Loucy (cell line): ENCODE measurements around the gene RCC1.

Experiments used
- H2AFZ ChIP-seq: fragments of 200-600 bp; sonication (generic); 2 replicates; pipeline ENCODE4 v1.6.0; 2016; ENCODE audit warnings: antibody characterized with exemption, mild to moderate bottlenecking, low read length, moderate library complexity
- H3F3A ChIP-seq: fragments of 200-600 bp; 2 replicates; pipeline ENCODE4 v1.6.0; 2016; ENCODE audit warnings: antibody characterized with exemption, low read depth, mild to moderate bottlenecking
- H3K27me3 ChIP-seq: fragments of 200-600 bp; sonication (generic); 2 replicates; pipeline ENCODE4 v1.6.1; 2014; ENCODE audit warnings: low read length, mild to moderate bottlenecking; ENCODE audit not compliant: insufficient read depth, poor library complexity, severe bottlenecking
- H3K36me3 ChIP-seq: fragments of 200-600 bp; sonication (generic); 2 replicates; pipeline ENCODE4 v1.6.1; 2016; ENCODE audit warnings: low read length; ENCODE audit not compliant: insufficient read depth
- H3K4me1 ChIP-seq: fragments of 200-600 bp; sonication (generic); 2 replicates; pipeline ENCODE4 v1.5.1; 2014; ENCODE audit warnings: low read length, mild to moderate bottlenecking; ENCODE audit not compliant: insufficient read depth, poor library complexity, severe bottlenecking
- H3K4me2 ChIP-seq: fragments of 200-600 bp; sonication (generic); 2 replicates; pipeline ENCODE4 v1.6.0; 2014; ENCODE audit warnings: antibody characterized with exemption, low read length, low read depth, mild to moderate bottlenecking; ENCODE audit not compliant: poor library complexity, severe bottlenecking
- H3K4me3 ChIP-seq: fragments of 200-600 bp; sonication (generic); 2 replicates; pipeline ENCODE4 v1.5.1; 2014; ENCODE audit warnings: low read length, mild to moderate bottlenecking, mixed read lengths; ENCODE audit not compliant: poor library complexity, severe bottlenecking
- H3K79me2 ChIP-seq: fragments of 200-600 bp; sonication (generic); 2 replicates; pipeline ENCODE4 v1.6.1; 2014; ENCODE audit warnings: low read length; ENCODE audit not compliant: insufficient read depth
- H3K9ac ChIP-seq: fragments of 200-600 bp; sonication (generic); 2 replicates; pipeline ENCODE4 v1.6.0; 2014; ENCODE audit warnings: mild to moderate bottlenecking, low read depth, low read length, moderate library complexity; ENCODE audit not compliant: poor library complexity, severe bottlenecking
- H3K9me2 ChIP-seq: fragments of 200-600 bp; sonication (generic); replicated peaks from 2 replicates; pipeline ENCODE4 v1.6.1; 2016; ENCODE audit warnings: low read depth, low read length, mixed read lengths
- H3K9me3 ChIP-seq: fragments of 200-600 bp; sonication (generic); 2 replicates; pipeline ENCODE4 v1.6.1; 2014; ENCODE audit warnings: mild to moderate bottlenecking, antibody characterized with exemption, low read length, low read depth; ENCODE audit not compliant: insufficient read depth
- H4K20me1 ChIP-seq: fragments of 200-600 bp; sonication (generic); 2 replicates; pipeline ENCODE4 v1.6.0; 2014; ENCODE audit warnings: antibody characterized with exemption, low read length, mild to moderate bottlenecking; ENCODE audit not compliant: insufficient read depth, poor library complexity, severe bottlenecking
- EZH2phosphoT487 ChIP-seq: fragments of 200-600 bp; IDR thresholded peaks from 2 replicates; pipeline ENCODE4 v1.6.1; 2018; ENCODE audit warnings: antibody characterized with exemption, mild to moderate bottlenecking, moderate library complexity, borderline replicate concordance
- TF ChIP-seq, protein P1 (sequence below): fragments of 200-600 bp; sonication (generic); conservative IDR thresholded peaks from 2 replicates; pipeline ENCODE4 v1.5.1; 2014; ENCODE audit warnings: mild to moderate bottlenecking, antibody characterized with exemption, low read length

RCC1 gene

DNA sequence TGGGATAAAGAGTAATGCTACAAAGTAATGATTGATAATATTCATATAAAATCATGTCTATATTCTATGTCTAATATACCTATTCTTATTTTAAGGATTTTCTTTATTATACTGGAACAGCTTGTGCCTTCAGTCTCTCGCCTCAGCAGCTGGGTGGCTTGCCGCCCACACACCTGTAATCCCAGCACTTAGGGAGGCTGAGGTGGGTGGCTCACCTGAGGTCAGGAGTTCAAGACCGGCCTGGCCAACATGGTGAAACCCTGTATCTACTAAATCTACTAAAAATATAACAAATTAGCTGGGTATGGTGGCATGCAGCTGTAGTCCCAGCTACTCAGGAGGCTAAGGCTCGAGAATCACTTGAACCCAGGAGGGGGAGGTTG lies 39.4 kb downstream of the RCC1 start:
- H3K27me3 ChIP-seq: no peaks in the 10 kb centered on the region
- no peaks in the 10 kb centered on the region for H3K9me2 ChIP-seq
- H3K4me2 ChIP-seq: no peak overlapping the region
- H3K36me3 ChIP-seq: no peaks in the 10 kb centered on the region
- H3K9me3 ChIP-seq: no peaks in the 10 kb centered on the region
- no peaks in the 10 kb centered on the region for H3K4me1 ChIP-seq
- H3K79me2 ChIP-seq: no peaks in the 10 kb centered on the region
- H3F3A ChIP-seq: no peaks in the 10 kb centered on the region
- TF ChIP-seq EZH2phosphoT487: no peak
- TF ChIP-seq, protein P1, sequence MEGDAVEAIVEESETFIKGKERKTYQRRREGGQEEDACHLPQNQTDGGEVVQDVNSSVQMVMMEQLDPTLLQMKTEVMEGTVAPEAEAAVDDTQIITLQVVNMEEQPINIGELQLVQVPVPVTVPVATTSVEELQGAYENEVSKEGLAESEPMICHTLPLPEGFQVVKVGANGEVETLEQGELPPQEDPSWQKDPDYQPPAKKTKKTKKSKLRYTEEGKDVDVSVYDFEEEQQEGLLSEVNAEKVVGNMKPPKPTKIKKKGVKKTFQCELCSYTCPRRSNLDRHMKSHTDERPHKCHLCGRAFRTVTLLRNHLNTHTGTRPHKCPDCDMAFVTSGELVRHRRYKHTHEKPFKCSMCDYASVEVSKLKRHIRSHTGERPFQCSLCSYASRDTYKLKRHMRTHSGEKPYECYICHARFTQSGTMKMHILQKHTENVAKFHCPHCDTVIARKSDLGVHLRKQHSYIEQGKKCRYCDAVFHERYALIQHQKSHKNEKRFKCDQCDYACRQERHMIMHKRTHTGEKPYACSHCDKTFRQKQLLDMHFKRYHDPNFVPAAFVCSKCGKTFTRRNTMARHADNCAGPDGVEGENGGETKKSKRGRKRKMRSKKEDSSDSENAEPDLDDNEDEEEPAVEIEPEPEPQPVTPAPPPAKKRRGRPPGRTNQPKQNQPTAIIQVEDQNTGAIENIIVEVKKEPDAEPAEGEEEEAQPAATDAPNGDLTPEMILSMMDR: no peak
- H2AFZ ChIP-seq: no peak overlapping the region
- H4K20me1 ChIP-seq: no peaks in the 10 kb centered on the region
- no peak overlapping the region for H3K4me3 ChIP-seq
- no peak overlapping the region for H3K9ac ChIP-seq

- Histone ChIP-seq H3K4me1 (no peaks in the 10 kb centered on the region), H4K20me1 (no peaks in the 10 kb centered on the region), H3K9ac (no peak overlapping the region), H3K36me3 (no peaks in the 10 kb centered on the region), H2AFZ (no peak overlapping the region), H3K79me2 (peaks cover 3% of the 10 kb centered on the region; the same call in 1 of the 2 replicates), H3K4me3 (no peak overlapping the region), H3K9me3 (no peaks in the 10 kb centered on the region), H3K9me2 (no peaks in the 10 kb centered on the region), H3K27me3 (no peaks in the 10 kb centered on the region), H3K4me2 (no peak overlapping the region), H3F3A (no peaks in the 10 kb centered on the region)
- no peak for TF ChIP-seq EZH2phosphoT487
- TF ChIP-seq, protein P1: no peak
Observed at GRCh38 chr1:28548318-28548717, 42.5 kb downstream of the RCC1 start.

GRCh38 chr1:28551381-28551780 lies 45.5 kb downstream of the RCC1 start:
- Histone ChIP-seq H3K4me3 (no peak overlapping the region), H3F3A (no peaks in the 10 kb centered on the region), H3K9me2 (no peaks in the 10 kb centered on the region), H2AFZ (no peak overlapping the region), H3K79me2 (peaks cover 18% of the 10 kb centered on the region; the same call in 1 of the 2 replicates), H3K9ac (no peak overlapping the region), H3K4me1 (peaks cover 5% of the 10 kb centered on the region), H3K27me3 (no peaks in the 10 kb centered on the region), H3K9me3 (no peaks in the 10 kb centered on the region), H4K20me1 (no peaks in the 10 kb centered on the region), H3K36me3 (no peaks in the 10 kb centered on the region), H3K4me2 (no peak overlapping the region)
- no peak for TF ChIP-seq EZH2phosphoT487
- TF ChIP-seq, protein P1: no peak
